ENCODE data around the gene CTIF.

GRCh38 chr18:48811401-48811800, 272.6 kb downstream of the CTIF start:
- TF ChIP-seq CTCF (IDR thresholded peaks at IDR 0.05; ENCODE audit: low read length) (no peak), EZH2 (optimal IDR thresholded peaks at IDR 0.05; ENCODE audit: low read depth, low read length) (no peak)

Measured in MM.1S (cell line).